Measurements from ENCODE around the gene TMEM121.
"Not testable (repeated sequence)": the region's sequence is repeated elsewhere in the genome, so short reads cannot be mapped to it uniquely, and the experiment has no call there.

TMEM121 gene

DNA sequence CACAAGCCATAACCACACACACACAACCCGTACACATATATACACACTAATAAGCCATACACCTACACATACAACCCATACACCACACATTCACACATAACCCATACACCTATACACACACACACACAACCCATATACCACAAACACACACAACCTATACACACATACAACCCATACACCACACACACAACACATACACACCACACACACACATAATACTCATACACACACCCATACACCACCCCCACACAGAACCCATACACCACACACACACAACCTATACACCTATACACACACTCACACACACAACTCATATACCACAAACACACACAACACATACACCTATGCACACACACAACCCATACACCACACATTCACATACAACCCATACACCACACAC, 44.1 kb downstream of the TMEM121 start:
- no peak for DNase-seq (ENCODE audit: low read depth)

GRCh38 chr14:105571181-105571951, 45.0 kb downstream of the TMEM121 start:
- DNase-seq (ENCODE audit: low read depth) = not testable (repeated sequence)

- DNase-seq (ENCODE audit: low read depth) = not testable (repeated sequence)
Measured at GRCh38 chr14:105572063-105572462, 45.7 kb downstream of the TMEM121 start.

DNA sequence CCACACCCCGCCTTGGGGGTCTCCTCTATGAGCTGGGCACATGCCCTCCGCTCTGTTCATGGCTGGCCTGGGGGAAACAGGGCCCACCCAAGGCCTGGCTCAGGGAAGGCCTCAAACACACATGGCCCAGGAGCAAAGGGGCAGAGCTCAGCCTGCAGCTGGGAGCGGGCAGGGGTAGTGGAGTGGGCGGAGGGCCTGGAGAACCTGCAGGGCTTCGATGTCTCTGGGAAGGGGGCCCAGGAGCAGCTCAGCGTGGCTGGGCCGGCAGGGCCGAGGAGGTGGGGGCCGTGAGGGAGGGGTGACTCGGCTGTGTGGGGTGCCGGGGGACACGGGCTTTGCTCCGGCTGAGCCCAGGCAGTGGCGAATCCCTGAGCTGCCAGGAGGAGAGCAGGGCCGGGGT, 47.5 kb downstream of the TMEM121 start:
- not testable (repeated sequence) for DNase-seq (ENCODE audit: low read depth)

GRCh38 chr14:105574411-105574810, 48.0 kb downstream of the TMEM121 start:
- DNase-seq (ENCODE audit: low read depth) = not testable (repeated sequence)

- DNase-seq (ENCODE audit: low read depth) = not testable (repeated sequence)
Measured at GRCh38 chr14:105575016-105575700, 48.8 kb downstream of the TMEM121 start.

DNA sequence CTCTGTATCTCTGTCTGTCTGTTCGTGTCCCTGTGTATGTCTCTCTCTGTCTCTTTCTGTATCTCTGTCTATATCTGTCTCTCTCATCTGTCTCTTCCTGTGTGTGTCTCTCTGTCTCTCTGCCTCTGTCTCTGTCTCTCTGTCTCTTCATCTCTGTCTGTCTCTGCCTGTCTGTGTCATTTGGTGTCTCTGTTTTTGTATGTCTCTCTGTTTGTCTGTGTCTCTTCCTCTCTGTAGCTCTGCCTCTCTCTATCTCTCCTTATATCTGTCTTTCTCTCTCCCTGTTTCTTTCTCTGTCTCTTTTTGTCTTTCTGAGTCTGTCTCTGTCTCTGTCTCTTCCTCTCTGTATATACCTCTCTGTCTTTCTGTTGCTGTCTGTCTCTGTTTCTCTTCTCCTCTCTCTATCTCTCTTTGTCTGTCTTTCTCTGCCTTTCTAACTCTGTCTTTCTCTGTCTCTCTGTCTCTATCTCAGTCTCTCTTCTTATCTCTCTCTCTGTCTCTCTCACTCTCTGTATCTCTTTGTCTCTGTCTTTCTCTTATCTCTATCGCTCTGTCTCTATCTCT, 50.2 kb downstream of the TMEM121 start:
- DNase-seq (ENCODE audit: low read depth) = no peak

GRCh38 chr14:105577314-105577861, 51.0 kb downstream of the TMEM121 start:
- DNase-seq (ENCODE audit: low read depth) = no peak

DNA sequence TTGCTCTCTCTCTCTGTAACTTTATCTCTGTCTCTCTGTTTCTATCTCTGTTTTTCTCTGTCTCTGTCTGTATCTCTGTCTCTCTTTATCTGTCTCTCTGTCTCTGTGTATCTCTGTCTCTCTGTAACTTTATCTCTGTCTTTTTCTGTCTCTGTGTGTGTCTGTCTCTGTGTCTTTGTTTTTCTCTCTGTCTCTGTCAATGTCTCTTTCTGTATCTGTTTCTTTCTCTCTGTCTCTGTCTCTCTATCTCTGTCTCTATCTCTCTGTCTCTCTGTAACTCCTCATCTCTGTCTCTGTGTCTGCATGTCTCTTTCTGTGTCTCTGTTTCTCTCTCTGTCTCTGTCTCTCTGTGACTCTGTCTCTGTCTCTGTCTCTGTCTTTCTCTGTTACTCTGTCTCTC, 51.7 kb downstream of the TMEM121 start:
- DNase-seq (ENCODE audit: low read depth) = no peak

- DNase-seq (ENCODE audit: low read depth) = not testable (repeated sequence)
Measured at GRCh38 chr14:105579221-105579620, 52.8 kb downstream of the TMEM121 start.
